ENCODE results near the gene NDUFB3. TPM values are rescaled to one million over a fixed set of nuclear protein-coding genes. Genes with fewer than 3 reads are reported as not detected.

The NDUFB3 gene
- total and polyA plus RNA-seq, 2 donors (not counting 1 experiment from before 2014, with no cell fraction given) = 13.0 to 44.7 TPM

Small RNA genes within 50 kb of the gene (small RNA-seq; reads per million reads assigned to genes)
- not detected for gene RNU6-1206P (ENCODE audit: insufficient read length, low read depth, low replicate concordance)

Other genes starting within 250 kb of the NDUFB3 start
- 396 and 409 TPM in 2 replicates for gene CLK1, start 207.3 kb upstream of the NDUFB3 start, total RNA-seq
- gene CLK1, start 207.3 kb upstream of the NDUFB3 start, polyA plus RNA-seq = 579 and 901 TPM in 2 replicates
- 55.5 and 57.9 TPM in 2 replicates for gene PPIL3, start 182.9 kb upstream of the NDUFB3 start, total RNA-seq
- 36.2 and 61.4 TPM in 2 replicates for gene PPIL3, start 182.9 kb upstream of the NDUFB3 start, polyA plus RNA-seq
- gene NIF3L1, start 182.6 kb upstream of the NDUFB3 start, total RNA-seq = 26.7 and 32.9 TPM in 2 replicates
- 13.5 and 22.6 TPM in 2 replicates for gene NIF3L1, start 182.6 kb upstream of the NDUFB3 start, polyA plus RNA-seq
- gene ORC2, start 108.3 kb upstream of the NDUFB3 start, total RNA-seq = 50.6 and 63.6 TPM in 2 replicates
- 6.4 and 9.5 TPM in 2 replicates for gene ORC2, start 108.3 kb upstream of the NDUFB3 start, polyA plus RNA-seq
- 30.1 and 32.4 TPM in 2 replicates for gene HYCC2, start 330 bp upstream of the NDUFB3 start, total RNA-seq
- 3.6 and 9.0 TPM in 2 replicates for gene HYCC2, start 330 bp upstream of the NDUFB3 start, polyA plus RNA-seq
- 216 and 217 TPM in 2 replicates for gene CFLAR, start 44.2 kb downstream of the NDUFB3 start, total RNA-seq
- gene CFLAR, start 44.2 kb downstream of the NDUFB3 start, polyA plus RNA-seq = 53.3 and 58.4 TPM in 2 replicates
- gene CASP10, start 111.1 kb downstream of the NDUFB3 start, total RNA-seq = 33.7 and 34.3 TPM in 2 replicates
- gene CASP10, start 111.1 kb downstream of the NDUFB3 start, polyA plus RNA-seq = 13.7 and 16.0 TPM in 2 replicates
- 120 and 131 TPM in 2 replicates for gene CASP8, start 188.5 kb downstream of the NDUFB3 start, total RNA-seq
- 76.7 and 107 TPM in 2 replicates for gene CASP8, start 188.5 kb downstream of the NDUFB3 start, polyA plus RNA-seq